DND-41 (cell line): ENCODE results near the gene GTF2E1.

Source experiments
- ATAC-seq: fragments of 200-7000 bp; cut with Tn5 transposase; 3 replicates; pipeline ENCODE4 v1.9.1; 2021; ENCODE audit warnings: low read depth; ENCODE audit not compliant: insufficient read depth
- DNase-seq: peaks from one replicate; pipeline ENCODE4 v3.0.0-alpha.2; 2020
- H2AFZ ChIP-seq: 2 replicates; pipeline ENCODE4 v1.6.0; 2012; ENCODE audit warnings: low read depth, low read length
- H3K27ac ChIP-seq: 2 replicates; pipeline ENCODE4 v1.5.1; 2012; ENCODE audit warnings: low read length, inconsistent platforms
- H3K27me3 ChIP-seq: fragments of 200-600 bp; sonication (generic); 2 replicates; pipeline ENCODE4 v1.6.0; 2012; ENCODE audit warnings: low read length, mild to moderate bottlenecking, inconsistent platforms; ENCODE audit not compliant: insufficient read depth, poor library complexity
- H3K36me3 ChIP-seq: 2 replicates; pipeline ENCODE4 v1.5.1; 2012; ENCODE audit warnings: low read length, inconsistent platforms; ENCODE audit not compliant: insufficient read depth
- H3K4me1 ChIP-seq: 2 replicates; pipeline ENCODE4 v1.5.1; 2012; ENCODE audit warnings: mild to moderate bottlenecking, low read length; ENCODE audit not compliant: insufficient read depth
- H3K4me2 ChIP-seq: 2 replicates; pipeline ENCODE4 v1.6.0; 2012; ENCODE audit warnings: mild to moderate bottlenecking, moderate library complexity, low read length, inconsistent platforms; ENCODE audit not compliant: insufficient read depth
- H3K4me3 ChIP-seq, 2 experiments: fragments of 200-600 bp in 1 of 2; shearing (Covaris generic) in 1 of 2; 2 replicates each; pipeline ENCODE4 v1.5.1; 2012 to 2016; ENCODE audit warnings: inconsistent platforms in 2 of 2, low read length in 2 of 2, mild to moderate bottlenecking in 2 of 2, low read depth in 1 of 2, moderate library complexity in 1 of 2
- H3K79me2 ChIP-seq: 2 replicates; pipeline ENCODE4 v1.6.0; 2012; ENCODE audit warnings: low read length, inconsistent platforms; ENCODE audit not compliant: insufficient read depth
- H3K9ac ChIP-seq: 2 replicates; pipeline ENCODE4 v1.6.0; 2012; ENCODE audit warnings: low read depth, mild to moderate bottlenecking, inconsistent platforms, low read length, moderate library complexity
- H3K9me3 ChIP-seq: 2 replicates; pipeline ENCODE4 v1.5.1; 2012; ENCODE audit warnings: low read length, moderate library complexity, mild to moderate bottlenecking, inconsistent platforms; ENCODE audit not compliant: insufficient read depth, severe bottlenecking
- H4K20me1 ChIP-seq: 2 replicates; pipeline ENCODE4 v1.6.0; 2012; ENCODE audit warnings: low read length; ENCODE audit not compliant: insufficient read depth
- CTCF ChIP-seq: IDR thresholded peaks from 2 replicates; pipeline ENCODE4 v1.5.1; 2012; ENCODE audit warnings: borderline replicate concordance, low read length, moderate library complexity, mild to moderate bottlenecking; ENCODE audit not compliant: poor library complexity, severe bottlenecking; ENCODE audit errors: extremely low read depth
- EZH2 ChIP-seq: IDR thresholded peaks from 3 replicates; pipeline ENCODE4 v1.6.1; 2012; ENCODE audit warnings: borderline replicate concordance, low read depth, mild to moderate bottlenecking, moderate library complexity, low read length, inconsistent platforms; ENCODE audit not compliant: severe bottlenecking

The GTF2E1 gene

GRCh38 chr3:120816728-120817127 lies 74.2 kb downstream of the GTF2E1 start:
- Histone ChIP-seq H4K20me1 (no peaks in the 10 kb centered on the region), H3K27me3 (peaks cover 3% of the 10 kb centered on the region), H3K9me3 (no peaks in the 10 kb centered on the region), H2AFZ (no peak overlapping the region), H3K9ac (no peak overlapping the region), H3K4me3 (no peak overlapping the region), H3K4me2 (no peak overlapping the region), H3K4me1 (no peaks in the 10 kb centered on the region), H3K36me3 (no peaks in the 10 kb centered on the region), H3K27ac (no peak overlapping the region), H3K79me2 (no peaks in the 10 kb centered on the region)
- no peak for TF ChIP-seq EZH2
- no peak for TF ChIP-seq CTCF
- ATAC-seq (no peak), DNase-seq (no peak)

- no peaks in the 10 kb centered on the region for H3K9me3 ChIP-seq
- DNase-seq (no peak), ATAC-seq (no peak)
- peaks cover 6% of the 10 kb centered on the region for H3K27me3 ChIP-seq
- no peaks in the 10 kb centered on the region for H4K20me1 ChIP-seq
- TF ChIP-seq CTCF (no peak), EZH2 (no peak)
- H2AFZ ChIP-seq, result no peak overlapping the region
- H3K4me1 ChIP-seq, result no peaks in the 10 kb centered on the region
- H3K9ac ChIP-seq, result no peak overlapping the region
- H3K4me2 ChIP-seq, result no peak overlapping the region
- no peaks in the 10 kb centered on the region for H3K79me2 ChIP-seq
- no peak overlapping the region for H3K27ac ChIP-seq
- no peaks in the 10 kb centered on the region for H3K36me3 ChIP-seq
- no peak overlapping the region for H3K4me3 ChIP-seq
Observed at GRCh38 chr3:120820748-120821147, 78.2 kb downstream of the GTF2E1 start.

- no peak overlapping the region for H3K9ac ChIP-seq
- H3K79me2 ChIP-seq, result no peaks in the 10 kb centered on the region
- H3K27ac ChIP-seq, result no peak overlapping the region
- no peak overlapping the region for H3K4me2 ChIP-seq
- ATAC-seq (no peak), DNase-seq (no peak)
- H3K27me3 ChIP-seq, result peaks cover 6% of the 10 kb centered on the region
- no peaks in the 10 kb centered on the region for H3K9me3 ChIP-seq
- H3K4me1 ChIP-seq, result no peaks in the 10 kb centered on the region
- H2AFZ ChIP-seq, result no peak overlapping the region
- H3K4me3 ChIP-seq, result no peak overlapping the region
- TF ChIP-seq CTCF (no peak), EZH2 (no peak)
- H4K20me1 ChIP-seq, result no peaks in the 10 kb centered on the region
- no peaks in the 10 kb centered on the region for H3K36me3 ChIP-seq
Observed at GRCh38 chr3:120821426-120821825, 78.9 kb downstream of the GTF2E1 start.

GRCh38 chr3:120823156-120823555 lies 80.6 kb downstream of the GTF2E1 start:
- no peak overlapping the region for H3K27ac ChIP-seq
- DNase-seq (no peak), ATAC-seq (no peak)
- no peaks in the 10 kb centered on the region for H3K9me3 ChIP-seq
- H3K4me1 ChIP-seq, result no peaks in the 10 kb centered on the region
- no peak overlapping the region for H2AFZ ChIP-seq
- no peaks in the 10 kb centered on the region for H3K79me2 ChIP-seq
- H3K27me3 ChIP-seq, result peaks cover 6% of the 10 kb centered on the region
- no peak for TF ChIP-seq EZH2
- TF ChIP-seq CTCF, result no peak
- no peaks in the 10 kb centered on the region for H3K36me3 ChIP-seq
- H3K4me3 ChIP-seq, result no peak overlapping the region
- H3K9ac ChIP-seq, result no peak overlapping the region
- no peak overlapping the region for H3K4me2 ChIP-seq
- H4K20me1 ChIP-seq, result no peaks in the 10 kb centered on the region
